ENCODE results near the gene OGG1. TPM values are rescaled to one million over a fixed set of nuclear protein-coding genes. Genes with fewer than 3 reads are reported as not detected.

OGG1 gene
- total RNA-seq, 1 donor from 2014 or later: 15.3 TPM

GRCh38 chr3:9794400-9794799 is 44.6 kb downstream of the OGG1 start:
- DNase-seq (ENCODE audit: low read depth) (no peak), FAIRE-seq (no peak)
- peaks cover 44% of the 10 kb centered on the region for H4K20me1 ChIP-seq (ENCODE audit: insufficient read depth, low read length)
- peak overlapping the region; percentile 84 for H3K27ac Mint-ChIP-seq (ENCODE audit: unreplicated experiment)
- peaks cover 15% of the 10 kb centered on the region for H3K4me1 ChIP-seq (ENCODE audit: insufficient read depth, low read length)
- no peaks in the 10 kb centered on the region for H3K27me3 Mint-ChIP-seq (ENCODE audit: low read depth, unreplicated experiment)
- H3K4me3 ChIP-seq (ENCODE audit: insufficient read depth, low read depth, low read length): peak overlapping the region; percentile 93
- H3K9me3 ChIP-seq (ENCODE audit: insufficient read depth, low read depth, low read length): no peaks in the 10 kb centered on the region
- H3K36me3 ChIP-seq (ENCODE audit: insufficient read depth, low read length): peaks cover 29% of the 10 kb centered on the region
- TF ChIP-seq EZH2 (IDR thresholded peaks at IDR 0.05; ENCODE audit: insufficient read depth, low read length): no peak
- TF ChIP-seq CTCF (IDR thresholded peaks at IDR 0.05; ENCODE audit: insufficient read depth, low read depth, low read length): no peak
- peaks cover 34% of the 10 kb centered on the region for H3K4me1 Mint-ChIP-seq (ENCODE audit: low read depth, unreplicated experiment)
- peaks cover 80% of the 10 kb centered on the region for H3K79me2 ChIP-seq (ENCODE audit: insufficient read depth, low read length)
- no peaks in the 10 kb centered on the region for H3K27me3 ChIP-seq (ENCODE audit: insufficient read depth, low read length)
- H2AFZ ChIP-seq (ENCODE audit: low read depth, low read length): no peak overlapping the region
- H3K9me3 Mint-ChIP-seq (ENCODE audit: unreplicated experiment): no peaks in the 10 kb centered on the region
- no peak overlapping the region for H3K9ac ChIP-seq (ENCODE audit: low read length)
- no peak overlapping the region for H3K27ac ChIP-seq (ENCODE audit: low read depth, low read length)
- peaks cover 23% of the 10 kb centered on the region for H3K36me3 Mint-ChIP-seq (ENCODE audit: low read depth, unreplicated experiment)
- H3K4me3 Mint-ChIP-seq (ENCODE audit: unreplicated experiment): peak overlapping the region; percentile 96
- H3K4me2 ChIP-seq (ENCODE audit: low read length): peak overlapping the region; percentile 99

GRCh38 chr3:9795207-9795606 is 45.5 kb downstream of the OGG1 start:
- Histone ChIP-seq H3K4me3 (ENCODE audit: insufficient read depth, low read depth, low read length) (no peak overlapping the region), H3K27me3 (ENCODE audit: insufficient read depth, low read length) (no peaks in the 10 kb centered on the region), H3K79me2 (ENCODE audit: insufficient read depth, low read length) (peaks cover 86% of the 10 kb centered on the region), H2AFZ (ENCODE audit: low read depth, low read length) (no peak overlapping the region), H4K20me1 (ENCODE audit: insufficient read depth, low read length) (peaks cover 52% of the 10 kb centered on the region), H3K4me2 (ENCODE audit: low read length) (no peak overlapping the region), H3K36me3 (ENCODE audit: insufficient read depth, low read length) (peaks cover 34% of the 10 kb centered on the region), H3K9me3 (ENCODE audit: insufficient read depth, low read depth, low read length) (no peaks in the 10 kb centered on the region), H3K4me1 (ENCODE audit: insufficient read depth, low read length) (peaks cover 15% of the 10 kb centered on the region), H3K27ac (ENCODE audit: low read depth, low read length) (no peak overlapping the region), H3K9ac (ENCODE audit: low read length) (peak overlapping the region; percentile 3)
- Mint-ChIP-seq H3K9me3 (ENCODE audit: unreplicated experiment) (no peaks in the 10 kb centered on the region), H3K27me3 (ENCODE audit: low read depth, unreplicated experiment) (no peaks in the 10 kb centered on the region), H3K4me3 (ENCODE audit: unreplicated experiment) (peak overlapping the region; percentile 58), H3K27ac (ENCODE audit: unreplicated experiment) (peak overlapping the region; percentile 60), H3K36me3 (ENCODE audit: low read depth, unreplicated experiment) (peaks cover 22% of the 10 kb centered on the region), H3K4me1 (ENCODE audit: low read depth, unreplicated experiment) (peaks cover 34% of the 10 kb centered on the region)
- FAIRE-seq (no peak), DNase-seq (ENCODE audit: low read depth) (no peak)
- TF ChIP-seq CTCF (IDR thresholded peaks at IDR 0.05; ENCODE audit: insufficient read depth, low read depth, low read length): no peak
- TF ChIP-seq EZH2 (IDR thresholded peaks at IDR 0.05; ENCODE audit: insufficient read depth, low read length): no peak

GRCh38 chr3:9797196-9797945 is 47.6 kb downstream of the OGG1 start:
- Histone ChIP-seq H4K20me1 (ENCODE audit: insufficient read depth, low read length) (peaks cover 63% of the 10 kb centered on the region), H3K4me3 (ENCODE audit: insufficient read depth, low read depth, low read length) (no peak overlapping the region), H3K9ac (ENCODE audit: low read length) (peak overlapping the region; percentile 33), H3K4me1 (ENCODE audit: insufficient read depth, low read length) (peaks cover 8% of the 10 kb centered on the region), H3K4me2 (ENCODE audit: low read length) (no peak overlapping the region), H3K36me3 (ENCODE audit: insufficient read depth, low read length) (peaks cover 47% of the 10 kb centered on the region), H3K27ac (ENCODE audit: low read depth, low read length) (no peak overlapping the region), H3K9me3 (ENCODE audit: insufficient read depth, low read depth, low read length) (no peaks in the 10 kb centered on the region), H3K27me3 (ENCODE audit: insufficient read depth, low read length) (no peaks in the 10 kb centered on the region), H2AFZ (ENCODE audit: low read depth, low read length) (no peak overlapping the region), H3K79me2 (ENCODE audit: insufficient read depth, low read length) (peaks cover 74% of the 10 kb centered on the region)
- Mint-ChIP-seq H3K4me1 (ENCODE audit: low read depth, unreplicated experiment) (peaks cover 22% of the 10 kb centered on the region), H3K27ac (ENCODE audit: unreplicated experiment) (no peak overlapping the region), H3K36me3 (ENCODE audit: low read depth, unreplicated experiment) (peaks cover 26% of the 10 kb centered on the region), H3K27me3 (ENCODE audit: low read depth, unreplicated experiment) (no peaks in the 10 kb centered on the region), H3K9me3 (ENCODE audit: unreplicated experiment) (no peaks in the 10 kb centered on the region), H3K4me3 (ENCODE audit: unreplicated experiment) (no peak overlapping the region)
- no peak for DNase-seq (ENCODE audit: low read depth)
- no peak for TF ChIP-seq EZH2 (IDR thresholded peaks at IDR 0.05; ENCODE audit: insufficient read depth, low read length)
- TF ChIP-seq CTCF (IDR thresholded peaks at IDR 0.05; ENCODE audit: insufficient read depth, low read depth, low read length): no peak
- FAIRE-seq: no peak

Data from astrocyte (in vitro differentiated cells and primary cell).